G401.6 (cell line): ENCODE data around the gene KIF17.

Experiments
- FAIRE-seq: peaks from 2 replicates; lab custom pipeline; 2012; peaks lifted over from hg19 to GRCh38; lab: Jason Lieb, UNC

The KIF17 gene

DNA sequence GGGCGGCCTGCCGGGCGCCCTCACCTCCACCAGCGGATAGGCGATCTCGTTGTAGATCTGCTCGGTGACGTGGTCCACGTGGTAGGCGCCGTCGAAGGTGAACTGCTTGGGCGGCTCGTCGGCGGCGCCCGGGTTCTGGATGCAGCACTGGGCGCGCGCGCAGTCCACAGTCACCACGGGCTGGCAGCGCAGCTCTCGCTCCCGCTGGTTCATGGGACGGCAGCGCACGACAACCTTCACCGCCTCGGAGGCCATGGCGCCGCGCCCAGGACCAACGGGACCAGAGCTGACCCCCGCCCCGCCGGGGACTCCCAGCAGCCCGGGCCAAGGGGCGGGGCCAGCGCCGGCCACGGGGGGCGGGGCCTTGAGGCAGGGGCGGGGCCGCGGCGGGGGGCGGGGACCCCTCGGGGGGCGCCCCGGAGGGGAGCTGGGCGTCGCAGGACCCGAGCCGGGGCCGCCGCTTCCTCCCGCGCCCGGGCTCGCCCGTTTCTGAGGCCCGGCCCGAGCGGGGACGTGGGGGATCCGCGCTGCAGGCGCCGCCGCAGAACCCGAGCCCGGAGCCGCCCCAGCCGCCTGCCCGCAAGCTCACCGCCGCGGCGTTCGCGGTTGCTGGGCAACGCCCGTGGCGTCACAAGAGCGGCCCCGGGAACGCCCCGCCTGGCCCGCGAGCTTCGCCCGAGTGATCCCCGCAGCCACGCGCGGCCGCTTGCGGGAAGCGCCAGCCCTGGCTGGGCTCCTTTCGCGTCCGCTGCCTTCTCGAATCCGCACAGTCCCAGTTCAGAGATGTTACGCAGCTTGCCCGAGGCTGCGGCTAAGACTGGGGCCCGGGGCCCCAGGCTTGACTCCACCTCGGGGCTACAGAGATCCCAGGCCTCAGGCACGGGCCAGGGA, at the start of gene KIF17:
TSS of gene KIF17 (minus strand) at position 556 of the 891 bp plus-strand sequence. CDS start at position 255, 301 bp downstream.
- FAIRE-seq = no peak

DNA sequence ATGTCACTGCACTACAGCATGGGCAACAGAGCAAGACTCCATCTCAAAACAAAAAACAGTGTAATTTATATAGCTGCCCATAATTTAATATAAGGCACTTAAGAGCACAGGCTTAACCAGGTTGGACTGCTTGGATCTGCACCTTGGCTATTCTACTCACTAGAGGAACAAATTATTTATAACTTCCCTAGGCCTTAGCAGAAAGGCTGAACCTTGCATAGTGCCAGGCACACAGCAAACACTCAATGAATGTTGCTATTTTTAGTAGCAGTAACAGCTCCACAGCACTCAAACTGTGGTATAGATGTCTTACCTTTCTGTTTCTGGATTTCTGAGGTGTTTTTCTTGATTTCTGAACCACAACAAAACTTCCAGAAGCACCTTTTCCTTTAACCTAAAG, 49.5 kb upstream of the KIF17 start:
- no peak for FAIRE-seq

DNA sequence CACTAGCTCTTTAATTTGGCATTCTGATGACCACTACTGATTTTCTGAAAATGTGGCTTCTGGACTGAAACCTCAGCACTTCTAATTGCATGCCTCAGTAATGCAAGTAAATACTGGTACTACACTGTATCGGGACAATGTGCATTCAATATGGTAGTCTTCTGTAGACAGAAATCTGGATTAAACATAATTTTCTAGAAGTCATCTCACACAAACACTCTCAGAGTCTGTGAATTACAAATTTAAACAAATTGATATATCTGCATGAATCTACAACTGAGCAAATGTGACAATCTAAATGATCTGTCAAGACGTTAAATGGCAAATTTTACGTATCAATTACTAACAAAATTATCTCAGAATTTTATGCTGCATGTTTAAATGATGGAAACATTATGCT, 45.6 kb upstream of the KIF17 start:
- no peak for FAIRE-seq

DNA sequence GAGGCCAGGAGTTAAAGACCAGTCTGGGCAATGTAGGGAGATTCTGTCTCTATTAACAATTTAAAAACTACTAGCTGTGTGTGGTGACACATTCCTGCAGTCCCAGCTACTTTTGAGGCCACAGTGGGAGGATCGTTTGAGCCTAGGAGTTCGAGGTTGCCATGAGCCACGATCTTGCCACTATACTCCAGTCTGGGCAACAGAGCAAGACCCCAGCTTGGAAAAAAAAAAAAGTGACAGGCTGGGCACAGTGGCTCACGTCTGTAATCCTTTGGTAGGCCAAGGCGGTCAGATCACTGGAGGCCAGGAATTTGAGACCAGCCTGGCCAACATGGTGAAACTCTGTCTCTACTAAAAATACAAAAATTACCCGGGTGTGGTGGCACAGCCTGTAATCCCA, 42.5 kb upstream of the KIF17 start:
- FAIRE-seq = no peak

DNA sequence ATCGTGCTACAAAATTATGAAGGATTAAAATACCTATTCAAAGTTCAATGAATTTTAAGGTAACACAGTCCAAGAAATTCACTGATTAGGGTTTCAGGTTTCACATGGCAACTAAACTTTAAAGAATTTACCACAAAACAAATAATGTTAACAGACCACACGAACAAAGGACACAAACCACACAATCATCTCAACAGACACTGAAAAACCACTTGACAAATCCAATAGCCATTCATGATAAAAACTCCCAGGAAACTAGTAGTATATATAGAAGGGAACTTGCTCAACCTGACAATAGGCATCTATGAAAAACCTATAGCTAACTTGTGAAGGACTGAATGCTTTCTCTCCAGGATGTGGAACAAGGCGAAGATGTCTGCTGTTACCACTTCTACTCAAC, 35.8 kb upstream of the KIF17 start:
- FAIRE-seq = no peak

DNA sequence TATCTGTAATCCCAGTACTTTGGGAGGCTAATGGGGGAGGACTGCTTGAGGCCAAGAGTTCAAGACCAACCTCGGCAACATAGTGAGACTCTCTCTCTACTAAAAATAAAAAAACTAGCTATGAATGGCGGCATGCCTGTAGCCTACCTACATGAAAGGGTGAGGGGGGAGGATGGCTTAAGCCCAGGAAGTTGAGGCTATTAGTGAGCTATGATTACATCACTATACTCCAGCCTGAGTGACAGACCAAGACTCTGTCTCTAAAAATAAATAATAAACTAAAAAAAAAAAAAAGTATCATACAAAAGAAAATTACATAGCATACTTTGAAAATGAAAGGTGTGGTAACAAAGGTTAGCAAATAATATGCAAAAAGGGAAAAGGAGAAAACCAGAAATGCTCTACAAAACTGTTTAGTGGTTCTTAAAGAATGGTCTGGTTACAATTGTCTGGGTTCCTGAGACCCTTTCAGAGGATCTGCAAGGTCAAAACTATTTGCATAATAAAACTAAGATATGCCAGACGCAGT, 33.7 kb upstream of the KIF17 start:
- no peak for FAIRE-seq

DNA sequence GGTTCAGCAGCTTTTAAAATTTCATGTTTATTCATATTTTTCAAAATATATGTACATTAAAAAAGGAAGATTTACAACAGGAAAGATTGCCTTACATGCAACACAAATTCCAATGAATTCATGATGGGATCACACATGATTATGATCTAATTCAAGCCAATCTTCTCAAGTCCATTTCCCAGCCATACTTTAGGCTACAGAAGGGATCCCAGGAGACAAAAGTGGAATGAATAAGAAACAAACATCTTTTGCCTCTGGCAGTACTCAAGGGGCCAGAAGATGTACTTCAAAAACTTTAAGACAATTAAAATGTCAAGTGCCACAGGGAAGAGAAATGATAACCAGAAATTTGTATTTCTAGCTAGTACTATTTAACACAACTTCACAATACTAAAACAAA, 24.9 kb upstream of the KIF17 start:
- no peak for FAIRE-seq

DNA sequence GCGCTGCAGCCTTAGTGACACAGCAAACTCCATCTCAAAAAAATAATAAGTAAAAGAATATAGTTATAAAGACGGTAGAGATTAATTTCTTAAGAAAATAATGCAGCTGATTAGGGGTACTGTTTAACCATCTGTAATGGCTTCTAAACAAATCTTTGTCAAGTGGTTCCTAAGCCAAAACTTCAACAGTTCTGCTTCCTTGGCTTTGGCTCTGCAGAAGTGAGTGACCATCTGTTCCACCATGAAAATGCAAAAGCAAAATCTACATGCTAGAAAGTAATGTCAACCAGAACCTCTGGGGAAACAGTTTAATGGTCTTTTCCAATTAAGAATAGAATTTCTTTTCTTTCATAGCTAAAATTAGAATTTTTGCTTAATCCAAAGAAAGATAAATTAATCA, 23.0 kb upstream of the KIF17 start:
- no peak for FAIRE-seq

DNA sequence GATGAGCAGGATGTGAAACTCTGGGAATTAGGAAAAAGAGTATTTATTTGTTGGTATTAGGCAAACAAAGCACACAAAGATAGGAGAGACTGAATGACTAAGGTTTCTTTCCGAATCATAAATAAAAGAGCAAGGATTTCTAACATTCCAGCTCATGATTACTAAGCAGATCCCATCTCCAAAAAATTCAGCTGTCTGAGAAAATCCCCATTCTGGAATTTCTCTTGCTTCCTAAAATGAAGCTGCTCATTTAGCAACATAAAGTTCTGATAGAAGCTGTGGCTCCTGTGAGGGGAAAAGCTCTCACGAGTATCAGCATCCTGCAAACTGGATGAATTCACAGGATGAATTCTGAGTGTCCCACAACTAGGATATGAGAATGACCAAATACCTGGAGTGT, 21.4 kb upstream of the KIF17 start:
- FAIRE-seq = peak; percentile 15

DNA sequence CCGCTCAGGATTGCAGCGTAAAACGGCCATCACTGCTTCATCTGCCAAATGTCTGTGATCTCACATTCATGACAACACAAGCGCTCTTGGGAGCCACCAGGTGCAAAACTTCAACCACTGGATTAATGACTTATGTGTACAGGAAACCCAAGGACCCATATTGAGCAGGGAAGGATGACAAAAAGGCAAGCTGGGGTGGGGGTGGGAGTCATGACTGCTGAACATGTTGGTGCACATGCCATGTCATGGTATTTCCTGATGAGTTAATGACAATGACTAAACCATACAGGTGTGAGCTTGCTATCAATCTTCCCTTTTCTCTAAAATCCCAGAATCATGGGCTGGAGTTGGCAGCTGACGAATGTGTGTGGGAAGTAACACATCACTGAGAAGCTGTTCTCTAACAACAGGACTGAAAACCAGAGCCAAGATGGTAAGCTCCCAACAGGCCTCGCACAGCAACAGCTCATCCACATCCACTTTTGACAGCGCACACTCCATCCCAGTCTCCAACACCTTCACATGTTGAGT, 17.8 kb upstream of the KIF17 start:
- no peak for FAIRE-seq

DNA sequence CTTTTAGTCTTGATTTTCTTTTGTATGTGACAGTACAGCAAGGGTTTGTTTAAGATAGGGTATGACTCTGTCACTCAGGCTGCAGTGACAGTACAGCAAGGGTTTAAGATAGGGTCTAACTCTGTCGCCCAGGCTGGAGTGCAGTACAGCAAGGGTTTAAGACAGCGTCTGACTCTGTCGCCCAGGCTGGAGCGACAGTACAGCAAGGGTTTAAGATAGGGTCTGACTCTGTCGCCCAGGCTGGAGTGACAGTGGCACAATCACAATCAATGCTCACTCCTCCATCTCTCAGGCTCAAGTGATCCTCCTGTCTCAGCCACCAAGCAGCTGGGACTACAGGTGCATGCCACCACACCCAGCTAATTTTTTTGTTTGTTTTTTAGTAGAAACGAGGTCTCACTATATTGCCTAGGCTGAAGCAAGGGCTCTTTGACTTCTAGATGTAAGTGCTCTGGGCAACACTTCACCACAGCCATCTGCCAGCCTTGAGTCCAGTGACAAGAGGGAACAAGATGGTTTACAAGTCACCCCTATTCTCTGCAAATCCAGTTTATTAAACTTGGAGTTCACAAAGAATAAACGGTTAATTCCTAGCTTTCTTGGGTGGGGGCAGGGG, 15.7 kb upstream of the KIF17 start:
- FAIRE-seq = peak; percentile 31

DNA sequence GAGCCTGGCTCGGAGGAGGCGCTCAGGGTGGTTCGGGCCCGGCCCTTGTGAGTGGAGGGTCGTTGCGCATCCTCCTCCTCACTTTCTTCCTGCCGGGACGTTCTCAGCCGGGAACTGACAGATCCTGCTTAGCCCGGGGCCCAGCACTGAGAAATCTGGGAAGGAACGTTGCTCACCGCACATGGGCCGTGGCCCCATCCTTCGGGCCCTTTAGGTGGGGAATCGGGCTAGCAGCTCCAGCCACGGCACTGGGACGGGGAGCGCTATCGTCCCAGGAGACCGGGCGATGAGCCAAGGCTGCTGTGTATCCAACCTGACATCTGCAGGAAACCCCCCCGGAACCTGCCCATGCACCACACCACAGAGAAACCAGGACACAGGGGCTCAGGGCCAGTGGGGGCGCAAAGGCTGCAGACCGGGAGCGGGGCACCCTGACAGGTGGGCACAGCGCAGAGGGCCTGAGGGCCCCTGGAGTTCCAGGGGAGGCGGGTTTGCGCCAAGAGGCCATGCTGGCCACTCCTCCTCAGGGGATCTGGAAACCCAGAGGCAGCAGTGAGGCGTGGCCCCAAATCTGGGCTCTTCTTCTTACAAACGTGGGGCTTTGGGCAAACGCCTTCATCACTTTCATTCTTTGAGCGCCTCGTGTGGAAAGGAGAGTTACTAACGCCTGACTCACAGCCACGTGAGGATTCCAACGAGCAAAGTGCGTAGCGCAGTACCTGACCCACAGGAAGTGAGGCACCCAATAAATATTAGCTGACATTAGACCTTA, 15.0 kb upstream of the KIF17 start, which contains the start of gene SH2D5:
TSS of gene SH2D5 (minus strand) at position 116 of the 772 bp plus-strand sequence. CDS start 4,659 bp downstream, outside the sequence.
- FAIRE-seq = peak; percentile 100

DNA sequence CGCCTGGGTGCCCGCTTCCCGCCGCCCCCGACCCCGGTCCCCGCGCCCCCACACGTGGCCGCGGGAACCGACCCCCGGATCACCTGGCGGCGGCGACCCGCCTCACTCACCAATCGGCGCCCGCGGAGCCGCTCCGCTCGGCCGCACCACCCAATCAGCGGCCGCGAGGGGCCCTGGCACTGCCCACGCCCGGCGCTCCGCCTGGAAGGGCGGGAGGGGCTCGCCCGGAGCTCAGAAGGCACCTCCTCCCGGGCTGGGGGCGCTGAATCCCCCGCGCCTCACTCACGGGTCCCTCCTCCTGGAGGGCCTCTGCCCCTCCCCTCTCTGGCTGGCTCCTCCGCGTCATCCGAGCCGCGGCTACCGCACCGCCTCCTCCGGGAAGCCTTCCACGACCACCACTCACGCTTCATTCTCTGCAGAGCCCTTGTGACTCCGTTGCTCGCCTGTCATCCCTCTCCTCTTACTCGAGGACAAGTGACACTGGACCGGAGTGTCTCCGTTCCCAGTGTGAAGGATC, 14.3 kb upstream of the KIF17 start:
- FAIRE-seq = peak; percentile 91

DNA sequence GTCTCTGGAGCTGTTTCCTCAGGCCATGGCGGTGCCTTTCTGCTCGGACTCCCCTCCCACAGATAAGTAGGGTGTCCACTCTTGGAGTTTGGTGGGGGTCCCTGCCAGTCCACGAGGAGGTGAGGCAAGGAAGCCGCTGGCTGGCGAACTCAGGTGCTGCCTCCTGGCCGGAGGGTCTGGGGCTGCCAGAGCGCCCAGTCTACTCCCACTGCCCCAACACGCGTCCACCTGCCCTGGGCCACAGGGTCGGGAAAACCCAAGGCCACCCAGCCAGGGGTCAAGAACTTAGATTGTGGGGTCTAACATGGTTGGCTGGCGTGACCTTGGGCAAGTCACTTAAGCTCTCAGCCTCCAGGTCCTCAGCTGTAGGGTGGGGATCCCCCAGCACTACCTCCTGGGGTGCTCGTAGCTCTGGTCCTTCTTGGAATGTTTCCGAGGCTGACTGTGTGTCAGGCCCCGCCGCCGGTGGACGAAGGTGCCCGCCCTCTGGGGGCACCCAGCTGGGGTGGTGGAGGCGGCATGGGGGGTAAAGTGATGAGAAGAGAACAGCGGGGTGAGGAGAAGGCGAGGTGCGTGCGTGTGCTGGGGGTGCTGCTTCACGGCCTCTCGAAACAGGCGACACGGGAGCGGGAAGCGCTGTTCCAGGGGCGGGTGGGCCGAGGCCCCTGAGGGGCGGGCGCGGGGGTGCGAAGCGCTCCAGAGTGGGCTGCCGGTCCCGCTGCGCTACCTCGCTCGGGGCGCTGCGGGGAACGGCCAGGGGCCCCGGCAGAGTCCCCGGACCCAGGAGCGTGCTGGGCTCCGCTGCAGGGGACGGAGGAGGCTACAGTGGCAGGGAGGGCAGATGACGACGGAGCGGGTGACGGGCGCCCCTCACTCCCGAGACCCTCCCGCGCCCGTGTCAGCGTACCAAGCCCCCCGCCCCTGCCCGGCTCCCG, 13.5 kb upstream of the KIF17 start:
- no peak for FAIRE-seq

DNA sequence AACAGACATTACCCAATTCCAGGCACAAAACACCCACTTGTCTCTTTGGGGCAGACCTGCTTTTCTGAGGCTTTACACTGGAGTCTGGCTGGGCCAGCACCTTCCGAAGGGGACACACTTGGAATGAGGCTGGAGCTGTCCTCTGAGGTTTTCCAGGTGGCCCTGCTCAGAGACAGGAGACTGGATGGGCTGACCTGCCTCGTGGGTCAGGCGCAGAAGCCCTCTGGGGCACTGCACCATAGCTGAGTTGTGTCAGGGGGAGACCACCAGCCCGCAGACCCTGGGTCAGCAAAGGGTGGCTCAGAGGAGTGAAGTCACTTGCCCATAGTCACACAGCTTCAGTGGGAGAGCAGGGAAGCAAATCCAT, 12.9 kb upstream of the KIF17 start:
- no peak for FAIRE-seq

DNA sequence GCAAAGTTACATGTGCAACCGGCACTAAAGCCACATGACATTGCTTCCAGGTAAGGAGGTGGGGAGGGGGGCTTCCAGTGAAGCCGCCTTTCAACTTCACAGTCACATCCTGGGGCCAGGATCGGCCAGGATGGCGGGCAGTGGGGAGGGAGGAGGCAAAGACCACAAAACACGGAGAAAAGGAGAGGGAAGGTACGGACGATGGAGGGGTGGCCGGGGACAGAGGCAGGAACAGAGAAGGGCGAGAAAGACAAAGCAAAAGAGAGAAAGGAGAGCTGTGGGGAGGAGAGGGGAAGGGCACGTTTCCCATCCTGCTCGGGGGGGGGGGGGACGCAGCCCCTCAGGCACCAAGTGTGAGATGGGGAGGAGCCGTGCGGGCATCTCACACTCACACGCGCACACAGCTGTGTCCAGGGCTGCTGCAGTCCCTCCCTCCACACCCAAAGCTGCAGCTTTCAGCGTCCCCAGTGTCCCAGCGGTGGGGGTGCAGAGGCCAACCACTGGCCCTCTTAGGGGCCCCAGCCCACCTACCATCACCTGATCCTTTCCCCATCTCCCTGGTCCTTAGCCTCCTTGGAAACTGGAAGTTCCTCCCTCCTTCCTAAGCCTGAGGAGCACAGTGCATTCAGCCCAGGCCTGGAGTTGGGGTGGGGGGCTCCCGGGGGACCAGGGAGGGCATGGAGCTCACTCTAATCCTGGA, 12.3 kb upstream of the KIF17 start:
- FAIRE-seq = no peak

DNA sequence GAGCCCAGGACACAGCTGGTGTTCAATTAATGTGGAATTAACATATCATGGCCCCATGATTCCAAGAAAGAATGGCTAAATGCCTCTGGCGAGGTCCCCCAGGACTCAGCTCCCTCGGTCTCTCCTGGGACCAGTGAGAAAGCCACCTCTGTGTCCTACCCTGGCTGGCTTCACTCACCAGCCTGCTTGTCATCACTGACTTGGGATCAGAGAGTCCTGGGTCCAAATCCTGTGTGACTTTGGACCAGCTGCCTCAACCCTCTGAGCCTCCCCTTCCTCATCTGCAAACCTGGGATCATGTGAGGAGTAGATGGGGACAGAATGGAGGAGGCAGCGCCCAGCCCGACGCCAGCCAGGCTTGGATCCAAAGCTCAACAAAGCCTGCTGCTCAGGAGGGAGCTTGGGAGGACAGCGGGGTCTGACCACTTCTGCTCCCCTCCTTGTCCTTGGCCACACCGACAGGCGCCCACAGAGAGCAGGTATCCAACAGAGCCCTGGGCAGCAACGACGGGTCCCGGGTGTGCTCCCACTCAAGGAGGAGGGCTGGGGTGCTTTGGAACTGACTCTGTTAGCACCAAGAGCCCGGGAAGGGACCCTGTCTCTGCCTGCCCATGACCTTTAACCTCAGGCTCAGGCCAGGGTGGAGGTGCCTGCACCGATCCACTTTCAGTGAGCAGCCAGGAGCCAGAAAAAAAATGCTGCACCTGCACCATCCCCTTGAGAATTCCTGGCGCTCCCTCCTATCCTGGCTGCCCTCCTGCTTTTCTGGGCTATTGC, 11.5 kb upstream of the KIF17 start:
- FAIRE-seq = no peak

DNA sequence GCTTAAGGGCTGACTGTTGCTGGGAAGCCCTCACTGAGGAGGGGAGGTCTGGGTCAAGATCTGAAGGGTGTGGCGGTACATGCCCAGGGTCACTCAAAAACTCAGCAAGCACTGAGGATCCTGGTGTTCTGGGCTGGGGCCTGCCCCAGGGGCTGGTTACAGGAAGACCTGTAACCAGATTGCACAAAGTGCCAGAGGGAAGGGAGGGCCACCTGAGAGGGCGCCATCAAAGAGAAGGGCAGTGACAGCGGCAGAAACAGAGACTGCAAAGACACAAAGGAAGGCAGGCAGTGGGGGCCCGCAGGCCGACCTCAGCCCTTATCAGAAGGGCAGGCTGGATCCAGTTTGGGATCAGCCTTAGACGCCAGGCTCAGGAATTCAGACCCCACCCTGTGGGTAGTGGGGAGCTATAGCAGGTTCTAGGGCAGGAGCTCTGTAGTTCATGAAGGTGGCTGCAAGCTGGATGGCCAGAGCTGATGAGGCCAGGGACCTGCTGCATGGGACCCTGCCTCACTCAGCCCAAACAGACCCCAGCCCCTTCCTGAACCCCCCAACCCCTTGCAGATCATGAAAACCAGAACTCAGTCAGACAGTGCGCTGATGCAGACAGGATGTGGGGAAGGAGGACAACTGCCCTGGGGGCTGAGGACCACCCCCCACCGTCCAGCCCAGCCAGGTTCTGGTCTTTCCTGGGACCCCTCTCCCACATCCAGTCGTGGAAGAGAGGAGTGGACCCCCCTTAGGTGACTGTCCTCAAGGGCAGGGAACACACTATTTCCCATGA, 10.8 kb upstream of the KIF17 start:
- no peak for FAIRE-seq
